SK-N-SH (cell line): ENCODE data around the gene TFEB. TPM values are rescaled to one million over a fixed set of nuclear protein-coding genes. Genes with fewer than 3 reads are reported as not detected.

Experiments
- CTCF ChIA-PET: fragments of 300-600, 350-600 bp; formaldehyde crosslinking; extraction: SDS; loops from one replicate; lab custom pipeline; 2021; lab: Yijun Ruan, JAX
- POLR2A ChIA-PET: fragments of 350-600 bp; sonication (Branson Sonifier 250); formaldehyde crosslinking; extraction: SDS; loops from one replicate; lab custom pipeline; 2020; ENCODE audit warnings: antibody characterized with exemption, inconsistent platforms; lab: Yijun Ruan, JAX
- DNase-seq: peaks from one replicate; pipeline ENCODE4 v3.0.0; 2012
- H2AFZ ChIP-seq: fragments of 200-600 bp; sonication (generic); 2 replicates; pipeline ENCODE4 v1.8.1; 2016; ENCODE audit warnings: antibody characterized with exemption, mild to moderate bottlenecking, low read depth
- H3F3A ChIP-seq: fragments of 200-600 bp; sonication (generic); replicated peaks from 2 replicates; pipeline ENCODE3; 2016; ENCODE audit warnings: antibody characterized with exemption, mild to moderate bottlenecking; ENCODE audit not compliant: insufficient read depth
- H3K27ac ChIP-seq, 2 experiments: fragments of 200-500 bp in 1 of 2; fragments of 200-600 bp in 1 of 2; sonication (Bioruptor generic) in 1 of 2; sonication (generic), shearing (Covaris generic) in 1 of 2; 2 replicates each; pipeline versions ENCODE4 v1.5.1 to v1.6.1; 2014 to 2016; ENCODE audit warnings: low read depth in 2 of 2, inconsistent platforms in 1 of 2, low read length in 1 of 2, mild to moderate bottlenecking in 1 of 2, mixed read lengths in 1 of 2
- H3K27me3 ChIP-seq: fragments of 200-600 bp; sonication (generic), shearing (Covaris generic); 2 replicates; pipeline ENCODE4 v1.6.1; 2016; ENCODE audit warnings: mixed run types; ENCODE audit not compliant: insufficient read depth
- H3K36me3 ChIP-seq, 2 experiments: fragments of 200-500 bp in 1 of 2; fragments of 200-600 bp in 1 of 2; sonication (Bioruptor generic) in 1 of 2; sonication (generic) in 1 of 2; replicated peaks in 1 of 2; 2 replicates each; pipeline versions ENCODE3 to v1.5.1; 2014 to 2016; ENCODE audit warnings: low read length in 1 of 2, mild to moderate bottlenecking in 1 of 2; ENCODE audit not compliant: insufficient read depth in 2 of 2, control insufficient read depth in 1 of 2
- H3K4me1 ChIP-seq, 2 experiments: fragments of 200-500 bp in 1 of 2; fragments of 200-600 bp in 1 of 2; sonication (Bioruptor generic) in 1 of 2; sonication (generic), shearing (Covaris generic) in 1 of 2; 2 replicates each; pipeline versions ENCODE4 v1.5.1 to v1.6.1; 2014 to 2016; ENCODE audit warnings: low read depth in 1 of 2, low read length in 1 of 2, mixed run types in 1 of 2; ENCODE audit not compliant: insufficient read depth in 2 of 2, control insufficient read depth in 1 of 2
- H3K4me2 ChIP-seq: fragments of 200-600 bp; sonication (generic), shearing (Covaris generic); 2 replicates; pipeline ENCODE4 v1.6.1; 2017; ENCODE audit warnings: mixed run types
- H3K4me3 ChIP-seq, 2 experiments: fragments of 200-500 bp in 1 of 2; fragments of 200-600 bp in 1 of 2; sonication (Bioruptor generic) in 1 of 2; sonication (generic), shearing (Covaris generic) in 1 of 2; 2 replicates each; pipeline versions ENCODE4 v1.5.1 to v1.8.1; 2014 to 2016; ENCODE audit warnings: low read depth in 2 of 2, inconsistent platforms in 1 of 2, low read length in 1 of 2, mild to moderate bottlenecking in 1 of 2, mixed read lengths in 1 of 2, moderate library complexity in 1 of 2
- H3K79me2 ChIP-seq: fragments of 200-600 bp; sonication (generic); 2 replicates; pipeline ENCODE4 v1.8.1; 2017; ENCODE audit warnings: mild to moderate bottlenecking; ENCODE audit not compliant: insufficient read depth
- H3K9ac ChIP-seq: fragments of 200-600 bp; sonication (generic); 2 replicates; pipeline ENCODE4 v1.6.1; 2017; ENCODE audit warnings: mixed run types
- H3K9me2 ChIP-seq: fragments of 200-600 bp; sonication (generic); 2 replicates; pipeline ENCODE4 v1.6.1; 2017; ENCODE audit warnings: mixed run types
- H3K9me3 ChIP-seq: fragments of 200-600 bp; sonication (generic); 2 replicates; pipeline ENCODE4 v1.6.1; 2017; ENCODE audit warnings: mixed run types, mild to moderate bottlenecking, moderate library complexity
- H4K20me1 ChIP-seq: fragments of 200-600 bp; sonication (generic); 2 replicates; pipeline ENCODE4 v1.6.1; 2017; ENCODE audit warnings: mild to moderate bottlenecking, mixed run types; ENCODE audit not compliant: insufficient read depth
- ELF1 ChIP-seq: IDR thresholded peaks from 2 replicates; pipeline ENCODE4 v1.4.0; 2012
- FOXJ3 ChIP-seq: sonication (generic); formaldehyde crosslinking; IDR thresholded peaks from 2 replicates; pipeline ENCODE4 v1.5.1; 2020; ENCODE audit warnings: mild to moderate bottlenecking, missing genetic modification reagents
- FOXM1 ChIP-seq: IDR thresholded peaks from 2 replicates; pipeline ENCODE4 v1.4.0; 2012; ENCODE audit warnings: low read depth, mild to moderate bottlenecking
- JUND ChIP-seq: IDR thresholded peaks from 2 replicates; pipeline ENCODE4 v1.4.0; 2012
- MEF2A ChIP-seq: IDR thresholded peaks from 2 replicates; pipeline ENCODE4 v1.4.0; 2012; ENCODE audit warnings: low read depth, borderline replicate concordance
- MXI1 ChIP-seq: IDR thresholded peaks from 2 replicates; pipeline ENCODE4 v1.6.1; 2012; ENCODE audit warnings: mild to moderate bottlenecking, low read depth, low read length, improper control_type of control experiment
- NRF1 ChIP-seq: IDR thresholded peaks from 2 replicates; pipeline ENCODE4 v1.6.1; 2012; ENCODE audit warnings: low read depth, mild to moderate bottlenecking, low read length
- POLR2AphosphoS5 ChIP-seq: IDR thresholded peaks from 2 replicates; pipeline ENCODE4 v1.6.1; 2012; ENCODE audit warnings: low read depth, low read length
- RAD21 ChIP-seq: IDR thresholded peaks from 2 replicates; pipeline ENCODE4 v1.6.1; 2012; ENCODE audit warnings: mild to moderate bottlenecking, low read length
- RCOR1 ChIP-seq: fragments of 150-350 bp; IDR thresholded peaks from 2 replicates; pipeline ENCODE4 v1.6.1; 2017; ENCODE audit warnings: antibody characterized with exemption, low read length
- RFX5 ChIP-seq: IDR thresholded peaks from 2 replicates; pipeline ENCODE4 v1.6.1; 2012; ENCODE audit warnings: mild to moderate bottlenecking, improper control_type of control experiment, low read length
- RXRA ChIP-seq: IDR thresholded peaks from 2 replicates; pipeline ENCODE4 v1.4.0; 2012; ENCODE audit warnings: low read depth, mild to moderate bottlenecking, borderline replicate concordance
- SMC3 ChIP-seq: IDR thresholded peaks from 2 replicates; pipeline ENCODE4 v1.6.1; 2012; ENCODE audit warnings: low read depth, low read length, improper control_type of control experiment
- TAF1 ChIP-seq: IDR thresholded peaks from 2 replicates; pipeline ENCODE4 v1.6.1; 2012; ENCODE audit warnings: low read depth, mild to moderate bottlenecking, low read length, moderate library complexity, borderline replicate concordance
- TCF12 ChIP-seq: IDR thresholded peaks from 2 replicates; pipeline ENCODE4 v1.4.0; 2012
- WGBS: methylation state at CpG from one replicate; pipeline ENCODE4 v1.1.6; 2017; ENCODE audit warnings: low lambda C conversion rate; 5-methylcytosine and 5-hydroxymethylcytosine counted together
- polyA plus RNA-seq, 3 experiments: library from polyadenylated mRNA; depleted of rRNA; stranded (reverse); fragments of >200 nt; gene quantifications; 2 replicates each; pipeline ENCODE4 v1.2.3, GENCODE V29; 2012
- TF ChIP-seq, protein P1 (sequence below): IDR thresholded peaks from 2 replicates; pipeline ENCODE4; 2012
- TF ChIP-seq, protein P2 (sequence below): IDR thresholded peaks from 2 replicates; pipeline ENCODE4 v1.6.1; 2012; ENCODE audit warnings: mild to moderate bottlenecking, low read depth, low read length, moderate library complexity
- TF ChIP-seq, protein P3 (sequence below): fragments of 200-600 bp; sonication (generic); IDR thresholded peaks from 2 replicates; pipeline ENCODE4 v1.6.1; 2017; ENCODE audit warnings: antibody characterized with exemption, mild to moderate bottlenecking, moderate library complexity
- TF ChIP-seq, protein P4 (sequence below): IDR thresholded peaks from 2 replicates; pipeline ENCODE4 v1.4.0; 2012; ENCODE audit warnings: low read depth

TFEB gene
- polyA plus RNA-seq, 1 of the 3 experiments (the other 2 are of a cell fraction): 6.2 TPM

DNA sequence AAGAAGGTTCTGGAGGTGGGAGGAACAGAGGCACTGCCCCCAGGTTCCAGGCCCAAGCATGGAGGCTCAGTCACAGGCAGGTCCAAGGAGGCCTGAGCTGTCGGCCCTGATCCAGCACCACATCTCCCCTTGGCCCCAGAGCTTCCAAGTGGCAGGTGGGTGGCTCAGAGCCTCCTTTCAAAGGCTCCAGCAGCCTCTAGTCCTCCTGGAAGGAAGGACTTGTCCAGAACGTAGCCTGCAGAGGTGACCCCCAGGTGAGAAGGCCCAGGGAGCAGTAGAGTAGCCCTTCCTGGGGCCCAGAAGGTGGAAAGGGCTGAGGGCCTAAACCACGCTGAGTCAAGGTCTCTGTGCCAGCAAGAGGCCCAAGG, 7.7 kb downstream of the TFEB start:
- H4K20me1 ChIP-seq: no peaks in the 10 kb centered on the region
- POLR2A ChIA-PET: no interaction called here
- TF ChIP-seq, protein P1, sequence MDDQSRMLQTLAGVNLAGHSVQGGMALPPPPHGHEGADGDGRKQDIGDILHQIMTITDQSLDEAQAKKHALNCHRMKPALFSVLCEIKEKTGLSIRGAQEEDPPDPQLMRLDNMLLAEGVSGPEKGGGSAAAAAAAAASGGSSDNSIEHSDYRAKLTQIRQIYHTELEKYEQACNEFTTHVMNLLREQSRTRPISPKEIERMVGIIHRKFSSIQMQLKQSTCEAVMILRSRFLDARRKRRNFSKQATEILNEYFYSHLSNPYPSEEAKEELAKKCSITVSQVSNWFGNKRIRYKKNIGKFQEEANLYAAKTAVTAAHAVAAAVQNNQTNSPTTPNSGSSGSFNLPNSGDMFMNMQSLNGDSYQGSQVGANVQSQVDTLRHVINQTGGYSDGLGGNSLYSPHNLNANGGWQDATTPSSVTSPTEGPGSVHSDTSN: no peak
- TF ChIP-seq RXRA (no peak), TAF1 (no peak), POLR2AphosphoS5 (no peak), ELF1 (no peak), SMC3 (no peak), RAD21 (no peak)
- TF ChIP-seq, protein P2, sequence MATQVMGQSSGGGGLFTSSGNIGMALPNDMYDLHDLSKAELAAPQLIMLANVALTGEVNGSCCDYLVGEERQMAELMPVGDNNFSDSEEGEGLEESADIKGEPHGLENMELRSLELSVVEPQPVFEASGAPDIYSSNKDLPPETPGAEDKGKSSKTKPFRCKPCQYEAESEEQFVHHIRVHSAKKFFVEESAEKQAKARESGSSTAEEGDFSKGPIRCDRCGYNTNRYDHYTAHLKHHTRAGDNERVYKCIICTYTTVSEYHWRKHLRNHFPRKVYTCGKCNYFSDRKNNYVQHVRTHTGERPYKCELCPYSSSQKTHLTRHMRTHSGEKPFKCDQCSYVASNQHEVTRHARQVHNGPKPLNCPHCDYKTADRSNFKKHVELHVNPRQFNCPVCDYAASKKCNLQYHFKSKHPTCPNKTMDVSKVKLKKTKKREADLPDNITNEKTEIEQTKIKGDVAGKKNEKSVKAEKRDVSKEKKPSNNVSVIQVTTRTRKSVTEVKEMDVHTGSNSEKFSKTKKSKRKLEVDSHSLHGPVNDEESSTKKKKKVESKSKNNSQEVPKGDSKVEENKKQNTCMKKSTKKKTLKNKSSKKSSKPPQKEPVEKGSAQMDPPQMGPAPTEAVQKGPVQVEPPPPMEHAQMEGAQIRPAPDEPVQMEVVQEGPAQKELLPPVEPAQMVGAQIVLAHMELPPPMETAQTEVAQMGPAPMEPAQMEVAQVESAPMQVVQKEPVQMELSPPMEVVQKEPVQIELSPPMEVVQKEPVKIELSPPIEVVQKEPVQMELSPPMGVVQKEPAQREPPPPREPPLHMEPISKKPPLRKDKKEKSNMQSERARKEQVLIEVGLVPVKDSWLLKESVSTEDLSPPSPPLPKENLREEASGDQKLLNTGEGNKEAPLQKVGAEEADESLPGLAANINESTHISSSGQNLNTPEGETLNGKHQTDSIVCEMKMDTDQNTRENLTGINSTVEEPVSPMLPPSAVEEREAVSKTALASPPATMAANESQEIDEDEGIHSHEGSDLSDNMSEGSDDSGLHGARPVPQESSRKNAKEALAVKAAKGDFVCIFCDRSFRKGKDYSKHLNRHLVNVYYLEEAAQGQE: no peak
- no peaks in the 10 kb centered on the region for H3K36me3 ChIP-seq
- no peaks in the 10 kb centered on the region for H3K27me3 ChIP-seq
- H3K27ac ChIP-seq: no peak overlapping the region
- H3K9ac ChIP-seq: no peak overlapping the region
- WGBS: 93% methylated on average over 2 of the region's 3 CpGs
- CTCF ChIA-PET: interaction anchor here (0.7 to 4.5 kb wide), 3 partner anchors 20 to 359 kb away, joined by 3 to 32 read pairs (median 3); partner anchors contain the start of gene TOMM6
- H3K4me1 ChIP-seq: peaks cover 43 to 59% of the 10 kb centered on the region in 2 experiments; a peak in 3 of 4 replicates
- H3K79me2 ChIP-seq: peaks cover 58% of the 10 kb centered on the region
- DNase-seq: no peak
- no peaks in the 10 kb centered on the region for H3K9me3 ChIP-seq
- no peak overlapping the region for H2AFZ ChIP-seq
- no peaks in the 10 kb centered on the region for H3F3A ChIP-seq
- H3K9me2 ChIP-seq: no peaks in the 10 kb centered on the region
- no peak overlapping the region for H3K4me2 ChIP-seq
- H3K4me3 ChIP-seq: no peak overlapping the region

DNA sequence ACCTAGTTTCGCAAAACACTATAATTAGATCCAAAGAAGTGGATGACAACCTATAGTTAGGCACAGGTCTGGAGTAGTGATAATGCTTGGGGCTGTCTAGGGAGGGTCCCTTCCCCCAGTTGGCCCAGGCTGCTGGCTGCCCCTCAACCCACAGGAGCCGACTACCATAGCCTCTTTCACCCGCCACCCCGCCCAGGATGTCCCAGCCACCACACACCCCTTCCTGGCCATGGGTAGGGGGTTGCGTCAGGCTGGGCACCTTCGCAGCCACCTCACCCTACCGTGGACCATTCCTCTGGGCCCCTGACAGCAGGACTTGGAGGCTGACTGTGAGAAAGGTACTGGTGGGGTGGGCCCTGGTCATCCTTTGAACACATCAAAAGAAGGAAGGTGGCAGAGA, 8.5 kb downstream of the TFEB start:
- no peaks in the 10 kb centered on the region for H3F3A ChIP-seq
- no peak for TF ChIP-seq JUND
- TF ChIP-seq MEF2A: no peak
- no peak for TF ChIP-seq FOXJ3
- TF ChIP-seq, protein P3, sequence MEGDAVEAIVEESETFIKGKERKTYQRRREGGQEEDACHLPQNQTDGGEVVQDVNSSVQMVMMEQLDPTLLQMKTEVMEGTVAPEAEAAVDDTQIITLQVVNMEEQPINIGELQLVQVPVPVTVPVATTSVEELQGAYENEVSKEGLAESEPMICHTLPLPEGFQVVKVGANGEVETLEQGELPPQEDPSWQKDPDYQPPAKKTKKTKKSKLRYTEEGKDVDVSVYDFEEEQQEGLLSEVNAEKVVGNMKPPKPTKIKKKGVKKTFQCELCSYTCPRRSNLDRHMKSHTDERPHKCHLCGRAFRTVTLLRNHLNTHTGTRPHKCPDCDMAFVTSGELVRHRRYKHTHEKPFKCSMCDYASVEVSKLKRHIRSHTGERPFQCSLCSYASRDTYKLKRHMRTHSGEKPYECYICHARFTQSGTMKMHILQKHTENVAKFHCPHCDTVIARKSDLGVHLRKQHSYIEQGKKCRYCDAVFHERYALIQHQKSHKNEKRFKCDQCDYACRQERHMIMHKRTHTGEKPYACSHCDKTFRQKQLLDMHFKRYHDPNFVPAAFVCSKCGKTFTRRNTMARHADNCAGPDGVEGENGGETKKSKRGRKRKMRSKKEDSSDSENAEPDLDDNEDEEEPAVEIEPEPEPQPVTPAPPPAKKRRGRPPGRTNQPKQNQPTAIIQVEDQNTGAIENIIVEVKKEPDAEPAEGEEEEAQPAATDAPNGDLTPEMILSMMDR: no peak
- TF ChIP-seq RXRA: no peak
- no peak for TF ChIP-seq SMC3
- no peak for TF ChIP-seq TCF12
- TF ChIP-seq RFX5: no peak
- TF ChIP-seq NRF1: no peak
- no peak for TF ChIP-seq RCOR1
- no peak for TF ChIP-seq FOXM1
- no peak for TF ChIP-seq TAF1
- TF ChIP-seq, protein P4, sequence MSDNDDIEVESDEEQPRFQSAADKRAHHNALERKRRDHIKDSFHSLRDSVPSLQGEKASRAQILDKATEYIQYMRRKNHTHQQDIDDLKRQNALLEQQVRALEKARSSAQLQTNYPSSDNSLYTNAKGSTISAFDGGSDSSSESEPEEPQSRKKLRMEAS: no peak
- TF ChIP-seq MXI1: no peak
- no peak for TF ChIP-seq RAD21
- TF ChIP-seq, all 33 proteins: peak for 0
- Histone ChIP-seq H3K4me3 (no peak overlapping the region), H3K27me3 (no peaks in the 10 kb centered on the region), H3K79me2 (peaks cover 51% of the 10 kb centered on the region), H3K9me2 (no peaks in the 10 kb centered on the region), H3K9me3 (no peaks in the 10 kb centered on the region), H3K27ac (no peak overlapping the region), H3K36me3 (no peaks in the 10 kb centered on the region), H3K4me2 (no peak overlapping the region), H2AFZ (no peak overlapping the region), H4K20me1 (no peaks in the 10 kb centered on the region), H3K9ac (no peak overlapping the region), H3K4me1 (peaks cover 38 to 54% of the 10 kb centered on the region in 2 experiments; a peak in 3 of 4 replicates)
- no peak for DNase-seq
- CTCF ChIA-PET: no interaction called here
- 88% methylated on average over 7 of the region's 7 CpGs for WGBS
- POLR2A ChIA-PET: no interaction called here
